Peyer's patch (tissue), 4 donors: ENCODE measurements around the gene SCAMP4. TPM values are rescaled to one million over a fixed set of nuclear protein-coding genes. Genes with fewer than 3 reads are reported as not detected.

Source experiments
- total RNA-seq, 4 donors: library from RNA; depleted of rRNA; stranded (reverse); fragments of >200 nt; gene quantifications; one replicate each; pipeline ENCODE4 v1.1.0, GENCODE V29; 2016

The SCAMP4 gene
- total RNA-seq, 4 donors from 2014 or later: 45.4 to 62.6 (median 57.0) TPM

Other genes starting within 250 kb of the SCAMP4 start
- under 1 TPM in 2 of 4 donors, not detected in 2; 0.27 to 0.28 TPM for gene ONECUT3, start 151.9 kb upstream of the SCAMP4 start, total RNA-seq
- 1 to 10 TPM in 1 of 4 donors, under 1 TPM in 2, not detected in 1; 0.35 to 4.5 (median 0.94) TPM for gene ATP8B3, start 93.1 kb upstream of the SCAMP4 start, total RNA-seq
- 100 to 1,000 TPM in 1 of 4 donors, 10 to 100 TPM in 3; 47.0 to 101 (median 57.2) TPM for gene REXO1, start 56.9 kb upstream of the SCAMP4 start, total RNA-seq
- gene KLF16, start 41.8 kb upstream of the SCAMP4 start, total RNA-seq: 10 to 100 TPM; 10.3 to 18.2 (median 14.8) TPM
- 10 to 100 TPM; 52.0 to 95.9 (median 68.4) TPM for gene ABHD17A, start 19.9 kb upstream of the SCAMP4 start, total RNA-seq
- gene ADAT3, start within 50 bp of the SCAMP4 start, total RNA-seq: 10 to 100 TPM; 18.2 to 33.3 (median 23.8) TPM
- gene CSNK1G2, start 35.8 kb downstream of the SCAMP4 start, total RNA-seq: 100 to 1,000 TPM in 2 of 4 donors, 10 to 100 TPM in 2; 54.5 to 250 (median 103) TPM
- 100 to 1,000 TPM in 1 of 4 donors, 10 to 100 TPM in 3; 57.8 to 114 (median 76.0) TPM for gene BTBD2, start 110.3 kb downstream of the SCAMP4 start, total RNA-seq
- gene MKNK2, start 145.8 kb downstream of the SCAMP4 start, total RNA-seq: 100 to 1,000 TPM; 119 to 253 (median 192) TPM
- gene MOB3A, start 190.9 kb downstream of the SCAMP4 start, total RNA-seq: 10 to 100 TPM; 32.6 to 55.3 (median 35.1) TPM
- gene IZUMO4, start 191.5 kb downstream of the SCAMP4 start, total RNA-seq: 1 to 10 TPM; 1.3 to 9.9 (median 3.8) TPM
- gene AP3D1, start 246.2 kb downstream of the SCAMP4 start, total RNA-seq: 100 to 1,000 TPM; 104 to 136 (median 122) TPM